IPS-NIHi7 (cell line): Measurements from ENCODE around the gene SOX11.
A peak's percentile ranks its signal among the peaks of the same experiment; 100 is the strongest.
"Not testable (repeated sequence)": the region's sequence is repeated elsewhere in the genome, so short reads cannot be mapped to it uniquely, and the experiment has no call there.

Experiments
- DNase-seq: peaks from one replicate; pipeline ENCODE4 v3.0.0; 2012; ENCODE audit warnings: mixed read lengths; ENCODE audit errors: extremely low spot score

The SOX11 gene

DNA sequence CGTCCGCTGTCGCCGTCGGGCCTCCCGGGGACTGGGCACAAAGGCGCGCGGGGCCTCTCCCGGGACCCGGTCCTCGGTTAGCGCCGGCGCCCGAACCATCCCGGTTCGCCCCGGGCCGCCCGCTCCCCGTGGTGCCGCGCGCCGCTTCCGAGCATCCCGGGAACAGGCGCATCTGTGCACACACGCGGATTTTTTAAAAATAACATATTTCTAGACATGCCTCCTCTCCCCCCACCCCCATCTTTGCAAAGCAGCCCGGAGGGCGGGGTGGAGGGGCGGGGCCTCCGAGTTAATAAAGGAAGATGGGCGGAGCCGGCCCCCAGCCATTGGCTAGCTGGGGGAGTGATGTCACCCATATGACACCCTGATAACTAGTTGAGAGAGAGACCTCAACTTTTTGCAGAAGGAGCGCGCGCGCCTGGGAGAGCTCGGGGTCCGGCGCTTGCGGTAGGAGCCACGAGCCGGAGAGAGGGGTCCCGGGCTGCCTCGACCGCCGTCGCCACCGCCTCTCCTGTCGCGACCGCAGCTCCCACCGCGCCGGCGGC is at the start of gene SOX11:
Gene SOX11 (plus strand): TSS at position 400 of the 545 bp plus-strand sequence. CDS start 338 bp downstream, outside the sequence.
- peak; percentile 84 for DNase-seq

DNA sequence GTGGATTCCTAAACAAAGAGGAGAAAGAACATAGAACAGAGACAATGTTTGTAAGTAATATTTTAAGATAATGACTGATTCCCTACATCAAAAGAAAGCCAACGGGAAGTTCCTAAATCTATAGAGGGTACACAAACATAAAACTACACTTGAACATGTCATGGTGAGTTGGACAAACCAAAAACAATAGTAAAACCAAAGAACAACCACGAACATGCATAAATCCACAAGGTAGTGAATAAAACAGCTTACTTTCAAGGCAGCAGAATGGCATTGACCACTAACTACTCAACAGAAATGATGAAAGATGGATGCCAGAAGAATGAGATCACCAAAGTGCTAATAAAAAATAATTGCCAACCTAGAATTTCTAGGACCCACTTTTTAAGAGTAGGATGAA is 39.5 kb upstream of the SOX11 start:
- not testable (repeated sequence) for DNase-seq

DNA sequence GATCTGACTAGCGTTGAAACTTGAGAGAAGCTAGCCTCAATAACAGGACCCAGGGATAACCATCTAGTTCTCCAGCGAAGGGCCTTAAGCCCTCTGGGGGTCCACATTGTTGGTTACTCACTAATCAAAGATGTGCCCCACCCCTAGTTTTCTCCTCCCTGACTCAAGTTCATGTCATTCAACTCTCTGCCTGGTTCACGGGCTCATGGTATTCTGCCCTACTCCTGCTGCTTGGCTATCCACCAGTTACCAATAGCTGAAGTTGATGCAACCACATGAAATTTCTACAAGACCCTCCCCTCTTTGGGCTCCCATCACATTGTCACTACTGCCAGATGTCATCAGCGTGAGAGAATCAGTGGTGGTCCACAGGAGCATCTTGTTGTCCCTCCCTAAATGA is 38.4 kb upstream of the SOX11 start:
- not testable (repeated sequence) for DNase-seq

DNA sequence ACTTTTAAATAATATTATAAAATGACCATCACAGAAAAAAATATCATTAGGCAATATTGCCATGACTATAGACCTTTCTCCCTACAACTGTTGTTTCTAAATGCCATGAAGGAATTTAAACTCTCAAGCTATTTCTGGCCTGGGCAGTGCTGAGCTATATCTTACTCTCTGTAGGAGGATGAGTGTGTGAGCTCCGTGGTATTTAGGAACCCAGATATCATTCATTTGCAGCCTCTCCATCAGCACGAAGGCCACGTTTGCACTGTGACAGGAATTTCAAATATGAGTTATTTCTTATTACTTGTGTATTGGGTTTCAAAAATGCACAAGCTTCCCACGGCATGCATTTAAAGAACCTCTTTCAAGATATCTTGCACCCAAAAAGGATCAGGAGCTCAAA is 35.0 kb upstream of the SOX11 start:
- DNase-seq = no peak

DNA sequence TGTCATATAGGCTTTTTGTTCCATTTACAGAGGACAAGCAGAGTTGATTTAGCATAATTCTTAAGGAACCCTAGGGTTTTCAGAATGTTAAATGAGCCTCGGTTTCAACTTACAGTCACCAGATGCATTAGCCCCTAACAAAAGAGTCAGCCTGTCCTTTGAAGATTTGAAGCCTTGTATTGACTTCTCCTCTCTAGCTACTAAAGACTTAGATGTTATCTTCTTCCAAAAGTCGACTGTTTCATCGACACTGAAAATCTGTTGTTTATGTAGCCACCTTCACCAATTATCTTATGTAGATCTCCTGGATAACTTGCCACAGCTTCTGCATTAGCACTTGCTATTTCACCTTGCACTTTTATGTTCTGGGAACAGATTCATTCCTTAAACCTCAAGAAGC is 31.6 kb upstream of the SOX11 start:
- no peak for DNase-seq

DNA sequence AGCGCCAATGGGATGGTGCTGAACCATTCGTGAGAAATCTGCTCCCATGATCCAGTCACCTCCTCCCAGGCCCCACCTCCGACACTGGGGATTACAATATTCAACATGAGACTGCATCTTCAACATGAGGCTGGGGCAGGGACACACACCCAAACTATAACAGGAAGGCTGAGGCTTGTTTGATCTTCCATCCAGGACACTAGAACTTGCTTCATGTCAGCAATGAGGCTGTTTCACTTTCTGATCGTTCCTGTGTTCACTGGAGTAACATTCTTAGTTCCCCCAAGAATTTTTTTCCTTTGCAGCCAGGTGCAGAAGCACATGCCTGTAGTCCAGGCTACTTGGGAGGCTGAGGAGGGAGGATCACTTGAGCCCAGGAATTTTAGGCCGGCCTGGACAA is 30.8 kb upstream of the SOX11 start:
- no peak for DNase-seq

DNA sequence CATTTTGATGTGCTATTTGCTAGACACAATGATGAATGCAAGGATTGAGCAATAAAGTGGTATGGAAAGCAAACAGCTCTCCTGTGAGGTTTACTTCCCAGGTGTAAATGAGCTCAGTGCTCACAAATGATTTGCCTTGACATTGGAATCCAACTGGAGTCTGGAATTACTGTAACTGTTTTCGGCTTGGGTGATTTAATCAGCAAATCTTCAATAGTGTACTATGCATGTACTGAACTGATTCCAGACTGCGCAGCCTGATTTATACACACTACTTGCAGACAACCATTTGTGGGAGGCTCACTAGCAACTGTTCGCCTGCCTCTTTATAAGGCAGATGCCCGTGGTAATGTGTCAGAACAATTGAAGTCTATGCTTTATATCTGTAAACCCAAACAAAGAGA is 27.9 kb upstream of the SOX11 start:
- DNase-seq = no peak

DNA sequence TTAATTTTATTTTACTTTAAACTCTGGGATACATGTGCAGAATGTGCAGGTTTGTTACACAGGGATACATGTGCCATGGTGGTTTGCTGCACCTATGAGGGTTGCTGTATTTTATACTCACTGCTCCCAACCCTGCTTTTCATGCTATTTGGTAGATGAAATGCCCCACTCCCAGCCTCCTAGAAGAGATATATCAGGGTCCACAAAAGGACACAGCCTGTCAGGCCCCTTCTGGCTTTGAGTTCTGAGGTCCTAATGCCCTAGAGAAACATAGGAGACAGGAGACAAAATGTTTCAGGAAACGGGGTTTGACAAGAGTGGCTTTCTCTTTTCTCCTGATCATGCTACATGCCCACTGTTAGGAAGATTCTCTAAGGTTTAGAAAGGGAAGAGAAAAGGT is 27.1 kb upstream of the SOX11 start:
- no peak for DNase-seq

DNA sequence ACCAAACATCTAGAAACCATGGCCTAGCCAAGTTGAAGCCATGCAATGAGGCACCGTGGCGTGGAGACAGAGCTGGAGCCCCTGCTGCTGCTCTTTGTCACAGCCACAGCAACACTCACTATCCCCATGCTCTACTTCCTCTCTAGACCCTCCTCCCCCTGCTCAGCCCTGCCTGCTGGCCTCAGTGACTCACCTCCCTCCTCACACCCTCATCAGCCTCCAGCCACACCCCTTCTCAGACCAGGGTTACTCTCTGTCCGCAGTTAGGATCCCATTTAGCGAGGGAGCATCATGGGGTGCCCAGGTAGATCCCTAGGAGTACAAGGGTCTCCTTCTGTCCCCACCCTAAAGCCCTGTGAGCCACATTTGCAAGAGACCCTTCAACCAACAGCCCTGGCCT is 25.4 kb upstream of the SOX11 start:
- DNase-seq = peak; percentile 31

DNA sequence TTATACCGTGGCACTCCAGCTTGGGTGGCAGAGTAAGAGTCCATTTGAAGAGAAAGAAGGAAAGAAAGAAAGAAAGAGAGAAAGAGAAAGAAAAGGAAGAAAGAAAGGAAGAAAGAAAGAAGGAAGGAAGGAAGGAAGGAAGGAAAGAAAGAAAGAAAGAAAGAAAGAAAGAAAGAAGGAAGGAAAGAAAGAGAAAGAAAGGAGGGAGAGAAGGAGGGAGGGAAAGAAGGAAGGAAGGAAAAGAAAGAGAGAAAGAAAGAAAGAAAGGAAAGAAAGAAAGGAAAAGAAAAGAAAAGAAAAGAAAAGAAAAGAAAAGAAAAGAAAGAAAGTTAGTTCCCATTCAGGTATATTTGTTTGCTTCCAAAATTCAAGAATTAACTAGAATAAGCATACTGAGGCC is 24.5 kb upstream of the SOX11 start:
- DNase-seq = not testable (repeated sequence)

DNA sequence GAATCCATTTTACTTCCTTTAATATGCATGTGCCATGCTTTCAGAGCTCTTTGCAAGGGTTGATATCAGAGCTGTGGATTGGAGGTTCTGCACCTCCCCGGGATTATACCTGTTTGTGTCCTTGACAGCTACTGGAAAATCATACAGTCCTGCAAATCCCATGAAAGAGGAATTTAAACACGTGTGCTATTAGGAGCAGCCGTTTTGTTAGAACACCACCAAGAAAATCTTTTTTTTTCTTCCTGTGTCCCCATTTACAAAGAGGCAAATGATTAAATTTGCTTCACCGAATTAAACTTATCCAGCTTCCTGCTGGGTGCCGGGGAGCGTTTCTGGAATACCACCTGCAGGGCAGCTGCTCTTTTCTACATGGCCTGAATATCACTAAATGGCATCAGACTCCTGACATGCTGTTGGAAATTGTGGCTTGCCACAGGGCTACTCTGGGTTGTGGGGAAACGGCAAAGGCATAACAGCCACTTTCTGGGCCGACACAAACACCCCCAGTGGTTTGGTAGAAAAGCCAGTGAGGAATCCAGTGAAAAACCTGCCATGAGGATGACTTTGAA is 23.4 kb upstream of the SOX11 start:
- no peak for DNase-seq

DNA sequence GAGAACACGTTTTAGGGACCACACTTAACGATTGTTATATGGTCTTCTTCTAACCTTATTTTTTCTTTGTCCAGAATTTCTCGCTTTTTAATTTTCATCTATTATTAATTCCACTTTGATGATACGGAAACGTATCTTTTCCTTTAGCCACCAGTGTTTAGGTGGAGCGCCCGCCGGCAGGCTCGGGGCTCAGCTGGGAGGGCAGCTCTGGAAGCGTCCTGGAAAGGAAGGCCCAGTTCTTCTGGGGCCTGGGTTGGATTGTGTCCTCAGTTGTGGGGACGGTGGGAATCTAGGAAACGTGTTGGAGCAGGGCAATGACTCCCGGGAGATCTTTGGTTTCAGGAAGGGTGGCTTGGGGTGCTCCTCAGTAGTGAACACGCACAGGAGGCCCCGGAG is 19.4 kb upstream of the SOX11 start:
- no peak for DNase-seq

DNA sequence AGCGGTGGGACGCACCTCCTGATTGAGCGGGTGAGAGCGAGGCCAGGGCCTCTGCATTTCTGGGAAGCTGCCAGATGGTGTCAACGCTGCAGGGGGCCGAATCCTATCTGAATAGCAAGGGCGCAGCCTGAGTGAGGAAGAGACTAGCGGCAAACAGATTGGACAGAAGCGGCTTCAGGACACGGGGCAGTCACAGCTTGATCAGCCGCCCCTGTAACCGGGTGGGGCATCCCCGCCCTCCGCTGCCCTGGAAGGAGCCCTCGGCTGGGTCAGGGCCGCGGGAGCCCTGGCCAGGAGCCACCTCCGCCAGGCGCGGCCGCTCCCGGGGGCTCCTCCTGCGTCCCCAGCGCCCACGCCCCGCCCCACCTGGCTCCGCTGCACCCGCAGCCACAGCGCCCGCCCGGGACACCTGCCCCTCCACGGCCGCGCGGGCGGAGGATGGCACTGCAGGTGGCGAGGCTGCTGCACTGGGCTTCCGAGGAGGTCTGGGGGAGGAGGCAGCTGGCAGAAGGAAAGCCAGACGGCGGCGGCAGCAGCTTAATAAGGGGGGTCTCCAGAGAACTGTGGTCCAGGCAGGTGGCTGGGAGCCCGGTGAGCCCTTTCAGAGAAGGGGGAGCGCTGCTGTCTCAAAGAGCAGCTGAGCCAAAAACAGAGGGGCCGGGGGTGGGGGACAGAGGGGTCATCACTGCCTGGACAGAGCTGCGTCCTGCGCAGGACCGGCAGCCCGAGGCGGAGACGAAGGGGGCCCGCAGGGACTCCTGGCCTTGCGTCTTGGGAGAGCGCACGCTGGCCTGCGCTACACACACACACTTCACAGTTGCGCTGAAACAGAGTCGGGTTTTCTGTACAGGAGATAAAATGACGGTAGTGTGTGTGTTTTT is 18.8 kb upstream of the SOX11 start:
- peak; percentile 38 for DNase-seq

DNA sequence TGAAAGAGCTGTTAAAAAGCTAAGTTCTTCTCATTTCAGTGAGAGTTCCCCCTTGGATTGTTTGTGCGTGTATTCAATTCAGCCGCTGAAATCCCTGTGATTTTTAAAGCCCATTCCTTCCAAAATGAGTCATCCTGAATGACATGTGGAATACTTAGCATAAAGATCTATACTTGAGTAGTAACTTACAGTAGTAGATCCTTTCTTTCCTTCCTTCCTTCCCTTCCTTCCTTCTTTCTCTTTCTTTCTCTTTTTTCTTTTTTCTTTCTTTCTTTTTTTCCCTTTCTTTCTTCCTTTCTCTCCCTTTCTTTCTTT is 18.2 kb upstream of the SOX11 start:
- DNase-seq = no peak

DNA sequence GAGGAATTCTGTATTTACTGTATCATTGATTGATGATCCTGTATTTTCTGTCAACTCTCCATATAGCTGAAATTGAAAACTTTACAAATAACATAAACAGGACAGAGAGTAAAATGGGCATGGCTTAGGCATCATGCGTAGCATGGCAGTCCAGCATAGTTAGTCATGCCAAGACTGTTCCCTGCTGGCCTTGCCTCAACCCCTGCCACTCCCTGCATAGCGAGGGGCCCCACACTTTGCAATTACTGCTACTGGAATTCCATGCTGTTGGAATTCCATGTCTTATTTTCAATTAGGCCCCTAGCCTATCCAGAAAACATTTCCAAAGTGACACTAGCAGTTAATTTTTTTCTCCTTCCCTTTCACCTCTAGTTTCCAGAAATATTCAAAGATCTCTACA is 15.1 kb upstream of the SOX11 start:
- no peak for DNase-seq

DNA sequence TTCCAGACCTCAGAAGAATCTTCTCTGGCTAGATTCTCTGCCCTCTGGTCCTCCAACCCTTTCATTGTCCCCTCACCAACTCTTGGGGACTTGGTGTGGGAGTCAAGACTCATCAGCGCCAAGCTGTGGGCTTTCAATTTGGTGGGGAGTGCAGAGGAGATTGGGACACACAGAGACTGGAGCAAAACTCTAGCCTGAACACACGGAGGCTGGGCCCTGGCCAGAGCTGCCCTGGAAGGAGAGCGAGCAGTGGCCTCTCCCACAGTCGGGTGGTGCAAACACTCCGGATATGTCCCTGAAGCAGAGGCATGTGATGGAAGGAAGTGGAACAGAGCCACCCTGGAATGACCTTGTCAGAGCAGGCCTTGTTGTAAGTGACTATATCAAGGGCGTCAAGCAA is 8.7 kb upstream of the SOX11 start:
- DNase-seq = no peak

DNA sequence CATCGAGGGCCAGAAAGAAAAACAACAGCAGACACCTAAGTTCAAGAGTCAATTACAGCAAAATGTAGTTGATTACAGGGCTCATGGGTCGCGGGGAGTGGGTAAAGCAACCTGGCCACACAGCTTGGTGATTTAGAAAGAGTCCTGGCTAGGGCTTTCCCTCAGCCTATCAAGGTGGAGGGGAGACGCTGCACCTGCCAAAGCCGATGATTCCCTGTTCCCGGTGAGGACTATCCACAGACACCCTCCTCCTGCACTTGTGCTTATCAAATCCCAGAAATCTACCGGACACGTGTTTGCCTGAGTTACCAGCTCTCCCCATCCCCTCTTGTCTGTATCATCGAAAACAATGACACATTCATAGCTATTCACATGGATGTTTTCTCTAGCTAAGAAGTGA is 7.0 kb upstream of the SOX11 start:
- no peak for DNase-seq

DNA sequence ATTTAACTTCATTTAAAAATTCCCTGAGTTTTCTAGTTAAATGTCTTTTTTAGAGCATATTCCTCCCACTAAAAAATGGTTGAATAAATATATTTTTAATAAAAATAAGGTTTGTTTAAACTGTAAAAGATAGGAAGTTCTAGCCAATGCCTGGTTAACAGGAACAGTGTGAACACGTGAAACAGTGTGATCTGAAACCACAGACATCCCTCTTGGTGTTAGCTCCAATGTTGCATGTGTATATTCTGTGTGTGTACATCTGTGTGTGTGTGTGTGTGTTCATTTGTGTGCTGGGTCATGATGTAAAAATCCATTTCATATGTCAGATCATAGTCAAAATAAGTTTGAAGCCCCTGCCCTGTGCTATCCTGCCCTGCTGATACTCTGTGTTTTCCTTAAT is 6.1 kb upstream of the SOX11 start:
- DNase-seq = no peak

DNA sequence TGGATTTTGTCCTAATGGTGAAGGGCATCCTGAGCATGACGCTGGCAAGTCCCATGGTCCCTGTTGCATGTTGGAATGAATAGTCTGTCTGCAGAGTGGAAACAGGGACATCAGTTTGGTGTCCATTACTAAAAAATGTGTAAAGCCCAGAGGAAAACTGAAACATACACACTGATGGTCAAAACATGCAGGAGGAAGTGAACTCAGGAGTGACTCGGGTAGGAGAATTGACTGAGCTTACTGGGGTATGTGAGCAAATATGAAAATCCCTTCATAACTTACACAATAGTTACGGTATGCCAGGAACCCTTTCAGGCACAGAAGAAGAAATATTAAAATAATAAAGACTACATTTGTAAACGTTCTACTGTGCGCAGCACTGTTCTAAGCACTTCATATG is 5.6 kb upstream of the SOX11 start:
- no peak for DNase-seq

DNA sequence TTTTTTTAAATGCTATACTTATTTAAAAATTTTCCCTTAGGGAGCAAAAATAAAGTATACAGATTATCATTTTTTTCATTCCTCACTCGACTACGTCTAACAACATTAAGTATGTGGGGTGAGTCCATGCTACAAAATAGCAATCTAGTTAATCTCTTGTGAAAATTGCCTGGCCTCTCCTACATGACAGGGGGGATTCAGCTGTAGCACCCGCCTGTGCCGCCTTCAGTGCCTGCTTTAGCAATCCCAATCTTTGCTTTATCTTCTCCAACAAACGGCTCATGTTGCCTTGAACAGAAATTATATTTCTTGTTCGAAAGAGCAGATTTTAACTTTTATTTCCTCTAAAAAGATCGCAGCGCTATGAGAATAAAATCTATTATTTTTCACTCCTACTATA is 2.4 kb upstream of the SOX11 start:
- DNase-seq = no peak

DNA sequence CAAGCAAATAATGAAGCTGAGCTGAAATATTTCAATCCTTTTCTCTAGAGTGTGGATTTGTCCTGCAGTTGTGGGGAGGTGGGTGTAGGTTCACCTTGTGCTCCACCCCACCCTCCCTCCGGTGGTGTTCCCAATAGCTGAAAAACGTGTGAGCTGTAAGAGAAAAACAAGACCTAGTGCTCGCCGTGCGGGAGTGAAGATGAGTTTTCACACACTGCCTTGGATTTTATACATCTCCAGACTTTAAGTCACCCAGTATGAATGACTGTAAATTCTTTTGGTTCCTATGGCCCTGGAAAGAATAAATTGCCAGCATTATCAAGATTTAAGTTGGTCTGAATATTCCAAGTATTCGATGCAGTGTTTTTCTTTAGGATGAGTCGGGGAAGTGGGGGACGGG is 1.9 kb upstream of the SOX11 start:
- no peak for DNase-seq

DNA sequence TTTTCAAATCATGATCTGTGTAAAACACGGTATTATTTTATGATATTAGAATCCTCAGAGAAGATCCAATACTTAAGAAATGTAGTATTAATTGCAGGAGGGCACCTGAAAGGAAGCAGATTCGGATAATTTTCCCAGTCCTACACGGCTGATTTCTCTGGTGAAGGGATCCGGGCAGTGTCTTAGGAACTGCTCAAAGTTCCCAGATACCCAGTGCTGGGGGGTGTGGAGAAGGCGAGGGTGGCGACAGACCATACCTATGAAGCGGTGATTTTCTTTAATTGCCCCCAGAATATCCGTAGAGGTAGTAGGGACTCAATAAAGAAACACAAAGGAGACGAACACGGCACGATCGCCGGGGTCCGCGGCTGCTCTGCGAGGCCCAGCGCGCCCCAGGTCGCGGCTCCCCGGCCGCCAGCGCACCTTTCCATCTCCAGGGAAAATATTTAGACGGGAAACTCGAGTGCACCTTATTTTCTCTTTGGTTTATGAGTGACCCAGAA is 1.4 kb upstream of the SOX11 start:
- DNase-seq = no peak
